Fibroblast of skin of abdomen (primary cell): Measurements from ENCODE around the gene MT1B.

ENCODE experiments used
- DNase-seq: peaks from one replicate; pipeline ENCODE4 v3.0.0-alpha.2; 2013

MT1B gene

GRCh38 chr16:56684926-56685590 is 33.4 kb downstream of the MT1B start:
- no peak for DNase-seq

- no peak for DNase-seq
These were observed 35.1 kb downstream of the MT1B start for GRCh38 chr16:56686758-56687157.

DNA sequence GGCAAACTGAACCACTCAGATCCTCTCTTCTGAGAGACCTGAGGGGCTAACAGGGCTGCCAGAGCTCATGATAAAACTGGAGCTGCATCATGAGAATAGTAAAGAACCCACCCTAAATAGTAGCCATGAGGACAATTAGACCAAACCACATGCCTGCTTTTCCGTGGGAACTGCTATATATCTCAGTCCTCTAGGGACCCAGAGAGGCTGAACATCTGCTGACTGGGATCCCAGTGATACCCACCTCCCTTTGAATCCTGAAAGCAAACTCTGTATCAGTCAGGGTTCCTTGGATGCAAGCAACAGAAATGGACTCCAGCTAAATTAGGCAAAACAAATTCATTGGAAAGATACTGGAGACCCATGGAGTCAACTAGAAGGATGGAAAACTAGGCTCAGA is 37.1 kb downstream of the MT1B start:
- no peak for DNase-seq

GRCh38 chr16:56689171-56689570 is 37.5 kb downstream of the MT1B start:
- DNase-seq: no peak

DNA sequence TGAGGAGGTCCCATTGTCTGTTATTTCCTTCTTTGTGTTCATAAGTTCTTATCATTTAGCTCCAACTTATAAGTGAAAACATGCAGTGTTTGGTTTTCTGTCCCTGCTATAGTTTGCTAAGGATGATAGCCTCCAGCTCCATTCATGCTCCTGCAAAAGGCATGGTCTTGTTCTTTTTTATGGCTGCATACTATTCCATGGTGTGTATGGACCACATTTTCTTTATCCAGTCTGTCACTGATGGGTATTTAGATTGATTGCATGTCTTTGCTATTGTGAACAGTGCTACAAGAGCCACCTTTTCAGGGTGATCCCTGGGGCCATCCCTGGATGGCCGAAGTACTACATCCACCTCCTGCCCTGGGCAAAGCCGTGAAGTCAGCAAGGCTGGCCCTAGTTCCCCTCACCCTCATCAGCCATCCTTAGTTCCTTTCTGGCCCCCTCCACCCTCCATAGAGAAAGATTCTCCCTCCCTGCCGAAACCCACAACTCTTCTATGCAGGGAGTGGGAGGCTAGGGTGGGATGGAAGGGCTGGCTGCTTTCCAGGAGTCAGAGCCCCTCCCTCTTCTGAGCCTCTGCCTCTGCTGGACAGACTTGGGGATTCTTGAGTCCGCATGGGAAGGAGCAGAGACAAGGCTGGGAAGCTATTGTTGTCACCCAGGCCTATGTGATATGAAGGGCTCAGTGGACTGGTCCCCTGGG is 38.9 kb downstream of the MT1B start:
- DNase-seq: no peak

GRCh38 chr16:56691885-56692284 is 40.2 kb downstream of the MT1B start:
- no peak for DNase-seq

DNA sequence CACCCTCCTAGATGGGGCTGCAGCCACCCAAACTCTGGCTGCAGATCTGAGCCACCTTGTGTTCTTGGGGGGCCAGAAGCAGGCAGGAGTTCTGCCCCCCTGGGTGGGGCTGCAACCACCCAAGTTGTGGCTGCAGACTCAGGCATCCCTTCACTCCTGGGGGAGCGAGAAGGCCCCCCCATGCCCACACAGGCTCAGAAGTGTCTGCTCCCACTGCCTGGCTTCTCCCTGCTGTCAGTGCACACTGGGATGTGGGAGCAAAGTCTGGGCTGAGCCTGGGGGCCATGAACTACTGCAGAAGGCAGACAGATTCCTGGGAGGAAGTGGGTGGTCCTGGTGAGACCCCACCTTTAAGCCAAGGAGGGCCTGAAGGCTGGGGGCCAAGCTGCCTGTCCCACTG is 43.6 kb downstream of the MT1B start:
- DNase-seq: no peak

DNA sequence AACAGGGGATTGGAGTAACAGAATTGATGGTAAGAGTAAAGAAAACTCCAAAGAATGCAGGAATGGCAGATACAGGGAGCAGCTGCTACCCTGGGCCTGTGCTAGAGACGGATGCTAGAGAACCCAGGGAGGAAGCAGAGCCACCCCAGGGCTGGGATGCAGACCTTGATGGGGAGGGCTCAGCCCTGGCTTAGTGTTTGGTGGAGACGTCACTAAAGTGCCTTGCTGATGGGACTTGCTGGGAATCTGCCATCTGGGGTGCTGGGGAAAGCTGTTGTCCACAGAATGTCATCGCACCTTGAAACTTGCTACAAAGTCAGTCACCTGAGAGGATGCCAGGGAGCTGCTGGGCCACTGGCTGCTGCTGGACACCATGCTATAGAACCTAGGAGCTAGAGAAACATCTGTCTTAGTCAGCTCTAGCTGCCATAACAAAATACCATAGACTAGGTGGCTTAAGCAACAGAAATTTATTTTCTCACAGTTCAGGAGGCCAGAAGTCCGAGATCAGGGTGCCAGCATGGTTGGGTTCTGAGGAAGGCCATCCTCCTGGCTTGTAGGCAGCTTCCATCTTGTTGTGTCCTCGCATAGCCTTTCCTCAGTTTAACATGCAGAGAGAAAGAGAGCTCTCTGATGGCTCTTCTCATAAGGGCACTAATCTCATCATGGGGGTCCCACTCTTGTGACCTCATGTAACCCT is 45.9 kb downstream of the MT1B start:
- no peak for DNase-seq

- DNase-seq: no peak
These were observed 48.5 kb downstream of the MT1B start for GRCh38 chr16:56700195-56700594.

- DNase-seq: no peak
These were observed 48.9 kb downstream of the MT1B start for GRCh38 chr16:56700631-56701030.

DNA sequence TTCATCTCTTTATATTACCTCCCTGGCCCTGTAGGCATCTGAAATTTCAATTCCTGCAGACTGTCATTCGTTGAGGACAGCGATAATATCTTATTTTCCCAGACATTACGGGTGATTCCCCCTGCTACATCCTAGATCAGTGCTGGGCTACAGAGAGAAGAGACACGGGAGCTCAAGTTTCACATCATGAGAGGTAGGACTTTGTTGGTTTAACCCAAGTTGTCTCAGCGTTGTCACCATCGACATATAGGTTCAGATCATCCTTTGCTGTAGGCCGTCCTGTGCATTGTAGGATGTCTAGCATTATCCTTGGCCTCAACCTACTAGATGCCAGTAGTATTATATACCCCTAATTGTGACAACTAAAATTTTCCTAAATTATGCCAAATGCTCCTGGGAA is 49.8 kb downstream of the MT1B start:
- DNase-seq: no peak
